Fibroblast of peridontal ligament (primary cell): ENCODE results near the gene CLDN2.

Source experiments
- DNase-seq: peaks from one replicate; pipeline ENCODE4 v3.0.0-alpha.2; 2010; ENCODE audit errors: extremely low read depth

CLDN2 gene

GRCh38 chrX:106921637-106922036, 1.4 kb downstream of the CLDN2 start:
- DNase-seq, result no peak

GRCh38 chrX:106927023-106927422, 6.8 kb downstream of the CLDN2 start:
- no peak for DNase-seq

- no peak for DNase-seq
These were observed 7.5 kb downstream of the CLDN2 start for GRCh38 chrX:106927700-106928099.

- DNase-seq, result no peak
These were observed 8.0 kb downstream of the CLDN2 start for GRCh38 chrX:106928227-106928626.

GRCh38 chrX:106931831-106932491, 11.8 kb downstream of the CLDN2 start:
- DNase-seq, result no peak

- DNase-seq, result peak; percentile 9
These were observed 12.3 kb downstream of the CLDN2 start for GRCh38 chrX:106932492-106932923.

- peak; percentile 21 for DNase-seq
These were observed 12.8 kb downstream of the CLDN2 start for GRCh38 chrX:106932960-106933537.

GRCh38 chrX:106933538-106933961, 13.3 kb downstream of the CLDN2 start:
- DNase-seq, result no peak

GRCh38 chrX:106935175-106935574, 15.0 kb downstream of the CLDN2 start:
- DNase-seq, result no peak

- DNase-seq, result no peak
These were observed 16.0 kb downstream of the CLDN2 start for GRCh38 chrX:106936246-106936645.

GRCh38 chrX:106939566-106939965, 19.4 kb downstream of the CLDN2 start:
- no peak for DNase-seq

- no peak for DNase-seq
These were observed 19.9 kb downstream of the CLDN2 start for GRCh38 chrX:106940068-106940467.

GRCh38 chrX:106946464-106946863, 26.3 kb downstream of the CLDN2 start:
- DNase-seq, result no peak

GRCh38 chrX:106948641-106949040, 28.4 kb downstream of the CLDN2 start:
- DNase-seq, result no peak

- DNase-seq, result no peak
These were observed 29.2 kb downstream of the CLDN2 start for GRCh38 chrX:106949366-106949765.

- no peak for DNase-seq
These were observed 30.2 kb downstream of the CLDN2 start for GRCh38 chrX:106950381-106950780.

GRCh38 chrX:106951230-106951629, 31.0 kb downstream of the CLDN2 start:
- no peak for DNase-seq

GRCh38 chrX:106952089-106952488, 31.9 kb downstream of the CLDN2 start:
- DNase-seq, result no peak

GRCh38 chrX:106952538-106952937, 32.3 kb downstream of the CLDN2 start:
- no peak for DNase-seq

- DNase-seq, result peak; percentile 38
These were observed 32.8 kb downstream of the CLDN2 start for GRCh38 chrX:106952988-106953387.

GRCh38 chrX:106954041-106954440, 33.8 kb downstream of the CLDN2 start:
- DNase-seq, result no peak

- peak; percentile 63 for DNase-seq
These were observed 35.0 kb downstream of the CLDN2 start for GRCh38 chrX:106955004-106955772.

GRCh38 chrX:106957856-106958255, 37.7 kb downstream of the CLDN2 start:
- no peak for DNase-seq
